ENCODE measurements around the gene TMEM270. TPM values are rescaled to one million over a fixed set of nuclear protein-coding genes. Genes with fewer than 3 reads are reported as not detected.
A peak's percentile ranks its signal among the peaks of the same experiment; 100 is the strongest.

TMEM270 gene
- total and polyA plus RNA-seq, 8 donors, result 0.25 to 0.31 TPM; not detected in 6

DNA sequence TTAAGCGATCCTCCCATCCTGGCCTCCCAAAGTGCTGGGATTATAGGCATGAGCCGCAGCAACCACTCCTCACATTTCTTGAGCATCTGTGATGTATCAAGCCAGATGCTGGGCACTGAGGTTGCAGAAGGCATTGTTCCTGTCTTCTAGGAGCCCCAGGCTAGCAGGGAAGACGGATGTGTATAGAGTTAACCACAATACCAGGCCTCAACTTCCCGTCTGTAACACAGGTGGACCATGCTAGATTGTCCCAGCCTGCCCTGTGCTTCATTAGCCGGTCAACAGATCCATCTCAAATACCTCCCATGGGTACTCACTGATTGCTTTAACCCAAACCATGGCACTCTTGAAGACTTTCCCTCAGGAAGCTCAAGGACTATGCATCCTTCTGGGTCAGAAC lies 32.0 kb upstream of the TMEM270 start:
- Histone ChIP-seq H3K36me3 (no peaks in the 10 kb centered on the region), H3K9me3 (no peaks in the 10 kb centered on the region), H3K4me1 (peaks cover 31 to 56% (median 38%) of the 10 kb centered on the region in 3 donors), H3K4me3 (no peak overlapping the region), H3K27ac (peak overlapping the region; percentile 85 to 98 (median 92)), H3K27me3 (no peaks in the 10 kb centered on the region)
- intact Hi-C loops (cut with DNase I), result no loop called here
- TF ChIP-seq, protein P1, sequence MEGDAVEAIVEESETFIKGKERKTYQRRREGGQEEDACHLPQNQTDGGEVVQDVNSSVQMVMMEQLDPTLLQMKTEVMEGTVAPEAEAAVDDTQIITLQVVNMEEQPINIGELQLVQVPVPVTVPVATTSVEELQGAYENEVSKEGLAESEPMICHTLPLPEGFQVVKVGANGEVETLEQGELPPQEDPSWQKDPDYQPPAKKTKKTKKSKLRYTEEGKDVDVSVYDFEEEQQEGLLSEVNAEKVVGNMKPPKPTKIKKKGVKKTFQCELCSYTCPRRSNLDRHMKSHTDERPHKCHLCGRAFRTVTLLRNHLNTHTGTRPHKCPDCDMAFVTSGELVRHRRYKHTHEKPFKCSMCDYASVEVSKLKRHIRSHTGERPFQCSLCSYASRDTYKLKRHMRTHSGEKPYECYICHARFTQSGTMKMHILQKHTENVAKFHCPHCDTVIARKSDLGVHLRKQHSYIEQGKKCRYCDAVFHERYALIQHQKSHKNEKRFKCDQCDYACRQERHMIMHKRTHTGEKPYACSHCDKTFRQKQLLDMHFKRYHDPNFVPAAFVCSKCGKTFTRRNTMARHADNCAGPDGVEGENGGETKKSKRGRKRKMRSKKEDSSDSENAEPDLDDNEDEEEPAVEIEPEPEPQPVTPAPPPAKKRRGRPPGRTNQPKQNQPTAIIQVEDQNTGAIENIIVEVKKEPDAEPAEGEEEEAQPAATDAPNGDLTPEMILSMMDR (IDR thresholded peaks at IDR 0.05), result no peak
- 92 to 94% methylated on average over 5 of the region's 5 CpGs for WGBS, 2 donors
- FAIRE-seq (no peak), ATAC-seq (no peak), DNase-seq (peak in 1 of 6 donors; percentile 8)

DNA sequence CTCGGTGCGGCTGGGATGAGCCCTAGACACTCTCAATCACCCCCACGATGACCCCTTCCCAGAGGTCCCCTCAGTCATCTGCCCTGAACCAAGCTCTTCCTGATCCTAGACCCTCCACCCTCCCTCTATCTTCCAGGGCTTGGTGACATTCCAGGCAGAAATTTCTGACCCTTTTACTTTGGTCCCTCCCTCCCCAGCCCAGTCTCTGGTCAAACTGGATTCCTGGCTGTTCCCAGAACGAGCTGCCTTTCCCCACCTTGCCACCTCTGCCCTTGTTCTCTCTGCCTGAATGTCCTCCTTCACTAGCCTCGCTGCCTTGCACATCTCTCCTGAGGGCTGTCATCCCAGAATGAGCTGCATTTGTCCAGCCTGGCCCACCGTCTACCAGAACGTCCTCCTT lies 31.5 kb upstream of the TMEM270 start:
- intact Hi-C loops (cut with DNase I), result no loop called here
- H3K27ac ChIP-seq, result peak overlapping the region in 3 of 4 donors; percentile 85 to 98 (median 98)
- DNase-seq (no peak), ATAC-seq (no peak), FAIRE-seq (no peak)
- peaks cover 31 to 56% (median 38%) of the 10 kb centered on the region in 3 donors for H3K4me1 ChIP-seq
- H3K36me3 ChIP-seq, result no peaks in the 10 kb centered on the region
- 54% methylated on average over 6 to 7 of the region's 7 CpGs for WGBS, 2 donors
- H3K4me3 ChIP-seq, result no peak overlapping the region
- H3K9me3 ChIP-seq, result no peaks in the 10 kb centered on the region
- TF ChIP-seq, protein P1 (IDR thresholded peaks at IDR 0.05), result no peak
- H3K27me3 ChIP-seq, result no peaks in the 10 kb centered on the region

DNA sequence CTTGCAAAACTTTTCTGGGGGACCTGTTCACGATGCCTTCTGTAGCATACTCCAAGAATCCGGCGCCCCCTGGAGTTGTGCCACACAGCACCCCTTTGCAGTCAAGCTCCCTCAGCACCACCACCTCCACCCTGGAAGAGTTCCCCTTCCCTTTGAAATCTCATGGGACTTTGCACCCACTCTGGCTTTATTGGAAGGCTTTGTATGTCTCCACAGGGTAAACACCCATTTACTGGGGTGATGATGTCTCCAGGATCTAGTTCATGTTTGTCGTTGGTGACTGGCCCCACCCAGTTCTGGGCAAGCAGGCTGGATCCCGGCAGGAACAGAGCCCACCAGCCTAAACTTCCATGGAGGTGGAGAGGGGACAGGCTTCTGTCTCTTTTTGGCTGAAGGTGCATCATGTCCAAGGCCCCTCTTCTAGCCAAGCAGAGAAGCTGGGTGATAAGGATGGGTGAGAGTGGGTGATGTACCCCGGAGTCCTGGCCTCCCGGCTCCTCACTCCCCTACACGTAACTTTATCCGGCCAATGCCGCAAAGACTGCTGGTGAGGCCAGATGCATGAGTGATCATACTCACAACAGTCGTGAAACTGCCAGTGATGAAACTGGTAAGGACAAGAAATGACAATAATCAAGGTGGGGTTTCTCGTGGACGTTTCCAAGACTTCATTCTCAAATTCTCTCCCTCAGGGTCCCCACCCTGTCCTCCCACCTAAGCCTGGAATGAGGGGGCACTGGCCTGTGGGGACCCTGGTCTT lies 30.9 kb upstream of the TMEM270 start:
- Histone ChIP-seq H3K4me3 (peak overlapping the region in 3 of 4 donors; percentile 67 to 94 (median 68)), H3K36me3 (no peaks in the 10 kb centered on the region), H3K4me1 (peaks cover 31 to 51% (median 38%) of the 10 kb centered on the region in 3 donors), H3K9me3 (no peaks in the 10 kb centered on the region), H3K27me3 (no peaks in the 10 kb centered on the region), H3K27ac (peak overlapping the region; percentile 95 to 98 (median 98))
- intact Hi-C loops (cut with DNase I), result no loop called here
- TF ChIP-seq, protein P1 (IDR thresholded peaks at IDR 0.05), result no peak
- peak in 1 of 6 donors; percentile 58 for DNase-seq
- no peak for FAIRE-seq
- 38 to 49% methylated on average over 13 of the region's 13 CpGs for WGBS, 2 donors
- no peak for ATAC-seq

DNA sequence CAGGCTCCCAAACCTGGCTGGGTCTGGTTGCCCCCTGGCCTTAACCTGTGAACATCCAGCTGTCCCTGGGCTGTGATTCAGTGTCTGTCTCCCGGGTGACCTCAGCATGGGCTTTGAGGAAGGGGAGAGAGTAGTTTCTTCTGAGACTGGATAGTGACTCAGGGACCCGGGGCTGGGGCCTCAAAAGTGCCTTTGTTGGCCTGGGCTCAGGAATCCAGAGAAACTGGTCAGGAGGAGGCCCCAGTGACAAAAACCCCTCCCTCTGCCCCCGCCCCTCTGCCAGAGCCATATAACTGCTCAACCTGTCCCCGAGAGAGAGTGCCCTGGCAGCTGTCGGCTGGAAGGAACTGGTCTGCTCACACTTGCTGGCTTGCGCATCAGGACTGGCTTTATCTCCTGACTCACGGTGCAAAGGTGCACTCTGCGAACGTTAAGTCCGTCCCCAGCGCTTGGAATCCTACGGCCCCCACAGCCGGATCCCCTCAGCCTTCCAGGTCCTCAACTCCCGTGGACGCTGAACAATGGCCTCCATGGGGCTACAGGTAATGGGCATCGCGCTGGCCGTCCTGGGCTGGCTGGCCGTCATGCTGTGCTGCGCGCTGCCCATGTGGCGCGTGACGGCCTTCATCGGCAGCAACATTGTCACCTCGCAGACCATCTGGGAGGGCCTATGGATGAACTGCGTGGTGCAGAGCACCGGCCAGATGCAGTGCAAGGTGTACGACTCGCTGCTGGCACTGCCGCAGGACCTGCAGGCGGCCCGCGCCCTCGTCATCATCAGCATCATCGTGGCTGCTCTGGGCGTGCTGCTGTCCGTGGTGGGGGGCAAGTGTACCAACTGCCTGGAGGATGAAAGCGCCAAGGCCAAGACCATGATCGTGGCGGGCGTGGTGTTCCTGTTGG lies 30.0 kb upstream of the TMEM270 start, which contains the start of gene CLDN4:
CLDN4 (plus strand) TSS at position 316 of the 903 bp plus-strand sequence; CDS start at position 522, 206 bp downstream.
- Histone ChIP-seq H3K27me3 (no peaks in the 10 kb centered on the region), H3K4me3 (peak within 1 kb of the TSS; percentile 66 to 94 (median 68)), H3K4me1 (peaks cover 31 to 44% (median 38%) of the 10 kb centered on the region in 3 donors), H3K36me3 (no peaks in the 10 kb centered on the region), H3K27ac (peak within 1 kb of the TSS; percentile 95 to 98 (median 98)), H3K9me3 (no peaks in the 10 kb centered on the region)
- FAIRE-seq (no peak), ATAC-seq (peak; percentile 57 to 71 (median 65)), DNase-seq (peak; percentile 93 to 97 (median 96))
- TF ChIP-seq, protein P1 (IDR thresholded peaks at IDR 0.05), result no peak
- WGBS, 2 donors, result 10 to 15% methylated on average over 42 of the region's 42 CpGs
- intact Hi-C loops (cut with DNase I), result no loop called here

All from pancreas (tissue), 10 donors.